ENCODE results near the gene NARS2.

Gene NARS2

DNA sequence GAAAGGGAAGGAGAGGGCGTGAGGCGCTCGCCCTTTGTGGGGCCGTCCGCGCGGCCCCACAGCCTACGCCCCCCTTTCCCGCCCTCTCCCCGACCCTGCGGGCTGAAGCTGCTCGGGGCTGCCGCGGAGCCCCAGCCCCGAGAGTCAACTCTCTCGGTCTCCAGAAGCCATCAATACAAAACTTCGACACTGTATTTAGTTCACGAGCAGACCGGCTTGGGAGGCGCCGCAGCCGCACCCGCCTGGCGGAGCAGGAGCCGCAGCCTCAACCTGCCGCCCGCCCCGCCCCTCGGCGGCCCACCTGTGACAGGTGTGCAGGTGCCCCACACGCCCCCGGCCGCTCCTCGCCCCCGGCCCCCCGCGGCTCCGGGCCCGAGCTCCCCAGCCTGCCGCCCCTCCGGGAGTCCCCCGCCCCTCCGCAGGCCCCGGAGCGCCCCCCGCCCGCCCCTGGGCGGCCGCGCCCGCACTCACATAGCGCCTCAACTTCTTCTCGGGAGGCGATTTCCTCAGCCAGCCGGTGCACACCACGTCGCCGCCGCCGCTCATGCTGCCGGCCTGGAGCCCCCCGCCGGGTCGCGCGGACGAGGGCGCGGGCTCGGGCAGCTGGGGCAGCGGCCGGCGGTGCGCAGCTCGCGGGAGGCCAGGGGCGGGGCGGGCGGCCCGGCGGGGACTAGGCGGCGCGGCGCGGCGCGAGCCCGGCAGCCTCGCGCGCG is 157.3 kb downstream of the NARS2 start, which contains the start of gene GAB2:
Gene GAB2, minus strand, starts transcription at position 646 of the 713 bp plus-strand sequence. Its CDS starts 100 bp downstream, at position 546.
- no peak for DNase-seq
- H3K4me3 ChIP-seq (ENCODE audit: control insufficient read depth in 1 of 7, extremely low read depth in 1 of 7, insufficient read depth in 4 of 7, low read depth in 2 of 7, low read length in 6 of 7) = peak within 1 kb of the TSS; percentile 77 to 92 (median 81)
- peak within 1 kb of the TSS; percentile 72 to 88 for H3K27ac ChIP-seq (ENCODE audit: insufficient read depth in 1 of 2, low read depth in 1 of 2, low read length in 2 of 2, poor library complexity in 1 of 2, severe bottlenecking in 2 of 2)
- ChIA-PET CTCF (interaction anchor here (1.0 to 7.3 kb wide), 9 partner anchors 12 to 157 kb away, joined by 3 to 130 read pairs (median 5); partner anchors contain the start of gene NARS2), POLR2A (interaction anchor here (0.5 to 5.2 kb wide), 6 partner anchors 12 to 268 kb away, joined by 3 to 54 read pairs (median 6); no protein-coding TSS in a partner anchor)
- H3K4me1 ChIP-seq (ENCODE audit: control extremely low read depth in 1 of 4, control insufficient read depth in 4 of 4, insufficient read depth in 4 of 4, low read length in 3 of 4) = peaks cover 20 to 59% (median 51%) of the 10 kb centered on the region in 4 experiments
- H3K27me3 ChIP-seq (replicated peaks in 2 of 5; ENCODE audit: control insufficient read depth in 4 of 5, insufficient read depth in 5 of 5, low read length in 4 of 5) = no peaks in the 10 kb centered on the region
- WGBS (ENCODE audit: insufficient coverage) = under 1% methylated on average over 57 of the region's 93 CpGs
- no peaks in the 10 kb centered on the region for H3K9me3 ChIP-seq (ENCODE audit: control extremely low read depth in 1 of 5, control insufficient read depth in 4 of 5, insufficient read depth in 2 of 5, low read depth in 1 of 5, low read length in 4 of 5)
- no peaks in the 10 kb centered on the region for H3K36me3 ChIP-seq (ENCODE audit: control insufficient read depth in 4 of 4, insufficient read depth in 4 of 4, low read length in 3 of 4)

DNA sequence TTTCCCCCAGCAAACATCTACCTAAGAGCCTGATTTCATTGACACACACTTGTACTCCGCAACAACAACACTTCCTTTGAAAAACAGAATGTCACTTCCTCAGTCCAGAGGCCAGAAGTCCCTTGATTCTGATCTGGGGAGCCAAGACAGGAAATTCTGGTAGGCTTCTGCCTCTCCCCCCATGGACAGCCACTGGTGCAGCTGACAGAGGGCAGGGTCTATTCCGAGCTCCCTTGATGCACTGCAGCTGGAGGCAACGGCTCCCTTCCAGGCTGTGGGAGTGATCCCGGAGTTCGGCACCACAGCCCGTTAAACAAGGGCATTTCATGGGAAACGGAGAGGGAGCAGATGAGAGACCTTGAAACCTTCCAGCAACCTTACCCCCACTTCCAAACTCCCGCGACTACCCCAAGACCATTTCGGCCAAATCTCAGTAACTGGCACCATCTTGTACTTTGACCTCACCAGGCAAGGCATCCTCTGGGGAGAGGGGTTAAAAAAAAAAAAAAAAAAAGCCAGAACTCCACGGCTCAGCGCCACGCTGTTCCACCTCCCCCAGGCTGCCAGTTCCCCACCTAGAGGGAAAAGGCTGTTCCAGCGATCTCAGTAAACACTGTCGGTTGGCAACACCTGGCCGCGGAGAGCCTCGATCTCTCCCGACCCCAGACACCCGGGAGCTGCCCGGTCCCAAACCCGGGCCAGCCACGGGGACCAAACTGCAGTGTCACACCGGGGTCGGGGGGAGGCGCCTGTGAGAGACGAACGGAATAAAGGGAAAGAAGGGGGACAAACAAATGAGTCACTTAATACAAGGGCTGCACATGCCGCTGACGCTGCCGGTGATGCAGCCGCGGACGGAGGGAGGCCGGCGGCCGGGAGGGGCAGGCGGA is 158.1 kb downstream of the NARS2 start:
- H3K9me3 ChIP-seq (ENCODE audit: control extremely low read depth in 1 of 5, control insufficient read depth in 4 of 5, insufficient read depth in 2 of 5, low read depth in 1 of 5, low read length in 4 of 5) = no peaks in the 10 kb centered on the region
- H3K27me3 ChIP-seq (replicated peaks in 2 of 5; ENCODE audit: control insufficient read depth in 4 of 5, insufficient read depth in 5 of 5, low read length in 4 of 5) = no peaks in the 10 kb centered on the region
- H3K36me3 ChIP-seq (ENCODE audit: control insufficient read depth in 4 of 4, insufficient read depth in 4 of 4, low read length in 3 of 4) = no peaks in the 10 kb centered on the region
- peak; percentile 92 to 95 (median 94) for DNase-seq
- CTCF ChIA-PET = interaction anchor here (0.6 to 7.3 kb wide), 22 partner anchors 9 to 196 kb away, joined by 3 to 130 read pairs (median 5); partner anchors contain the start of gene NARS2
- peak overlapping the region; percentile 63 to 91 (median 81) for H3K4me3 ChIP-seq (ENCODE audit: control insufficient read depth in 1 of 7, extremely low read depth in 1 of 7, insufficient read depth in 4 of 7, low read depth in 2 of 7, low read length in 6 of 7)
- WGBS (ENCODE audit: insufficient coverage) = under 1% methylated on average over 31 of the region's 38 CpGs
- POLR2A ChIA-PET = interaction anchor here (0.7 to 5.2 kb wide), 5 partner anchors 13 to 189 kb away, joined by 4 to 54 read pairs (median 7); no protein-coding TSS in a partner anchor
- peaks cover 20 to 57% (median 51%) of the 10 kb centered on the region in 4 experiments for H3K4me1 ChIP-seq (ENCODE audit: control extremely low read depth in 1 of 4, control insufficient read depth in 4 of 4, insufficient read depth in 4 of 4, low read length in 3 of 4)
- H3K27ac ChIP-seq (ENCODE audit: insufficient read depth in 1 of 2, low read depth in 1 of 2, low read length in 2 of 2, poor library complexity in 1 of 2, severe bottlenecking in 2 of 2) = peak overlapping the region; percentile 72 to 88

DNA sequence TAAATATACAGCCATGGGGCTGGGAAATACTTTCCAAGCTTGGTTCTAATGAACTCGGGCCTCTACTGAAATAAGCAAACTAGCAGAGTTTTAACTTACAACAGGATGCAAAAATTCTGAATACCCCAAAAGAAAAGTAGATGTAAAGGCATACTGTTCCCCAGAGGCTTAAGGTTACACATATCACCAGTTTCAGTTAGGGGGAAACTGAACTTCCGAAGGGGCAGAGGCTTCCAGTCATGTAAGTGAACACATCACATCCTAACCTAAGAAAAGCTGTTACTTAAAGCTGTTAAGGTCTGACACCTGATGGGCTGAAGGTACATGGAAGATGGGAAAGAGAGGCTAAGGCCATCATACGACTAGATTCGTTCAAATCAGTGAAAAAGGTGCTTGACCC is 159.3 kb downstream of the NARS2 start:
- Histone ChIP-seq H3K27me3 (replicated peaks in 2 of 5; ENCODE audit: control insufficient read depth in 4 of 5, insufficient read depth in 5 of 5, low read length in 4 of 5) (no peaks in the 10 kb centered on the region), H3K4me3 (ENCODE audit: control insufficient read depth in 1 of 7, extremely low read depth in 1 of 7, insufficient read depth in 4 of 7, low read depth in 2 of 7, low read length in 6 of 7) (peak overlapping the region in 2 of 7 experiments; percentile 0 to 91), H3K27ac (ENCODE audit: insufficient read depth in 1 of 2, low read depth in 1 of 2, low read length in 2 of 2, poor library complexity in 1 of 2, severe bottlenecking in 2 of 2) (peak overlapping the region in 1 of 2 experiments; percentile 88), H3K9me3 (ENCODE audit: control extremely low read depth in 1 of 5, control insufficient read depth in 4 of 5, insufficient read depth in 2 of 5, low read depth in 1 of 5, low read length in 4 of 5) (peaks cover 0 to 6% (median 3%) of the 10 kb centered on the region in 5 experiments), H3K4me1 (ENCODE audit: control extremely low read depth in 1 of 4, control insufficient read depth in 4 of 4, insufficient read depth in 4 of 4, low read length in 3 of 4) (peaks cover 20 to 48% (median 44%) of the 10 kb centered on the region in 4 experiments), H3K36me3 (ENCODE audit: control insufficient read depth in 4 of 4, insufficient read depth in 4 of 4, low read length in 3 of 4) (peaks cover 0 to 4% (median 2%) of the 10 kb centered on the region in 4 experiments)
- CTCF ChIA-PET = interaction anchor here (1.0 to 7.3 kb wide), 20 partner anchors 10 to 195 kb away, joined by 3 to 130 read pairs (median 5); no protein-coding TSS in a partner anchor
- no peak for DNase-seq
- 71% methylated on average over 4 of the region's 4 CpGs for WGBS (ENCODE audit: insufficient coverage)
- POLR2A ChIA-PET = interaction anchor here (1.8 to 5.2 kb wide), 2 partner anchors 14 to 145 kb away, joined by 7 to 54 read pairs; no protein-coding TSS in a partner anchor

DNA sequence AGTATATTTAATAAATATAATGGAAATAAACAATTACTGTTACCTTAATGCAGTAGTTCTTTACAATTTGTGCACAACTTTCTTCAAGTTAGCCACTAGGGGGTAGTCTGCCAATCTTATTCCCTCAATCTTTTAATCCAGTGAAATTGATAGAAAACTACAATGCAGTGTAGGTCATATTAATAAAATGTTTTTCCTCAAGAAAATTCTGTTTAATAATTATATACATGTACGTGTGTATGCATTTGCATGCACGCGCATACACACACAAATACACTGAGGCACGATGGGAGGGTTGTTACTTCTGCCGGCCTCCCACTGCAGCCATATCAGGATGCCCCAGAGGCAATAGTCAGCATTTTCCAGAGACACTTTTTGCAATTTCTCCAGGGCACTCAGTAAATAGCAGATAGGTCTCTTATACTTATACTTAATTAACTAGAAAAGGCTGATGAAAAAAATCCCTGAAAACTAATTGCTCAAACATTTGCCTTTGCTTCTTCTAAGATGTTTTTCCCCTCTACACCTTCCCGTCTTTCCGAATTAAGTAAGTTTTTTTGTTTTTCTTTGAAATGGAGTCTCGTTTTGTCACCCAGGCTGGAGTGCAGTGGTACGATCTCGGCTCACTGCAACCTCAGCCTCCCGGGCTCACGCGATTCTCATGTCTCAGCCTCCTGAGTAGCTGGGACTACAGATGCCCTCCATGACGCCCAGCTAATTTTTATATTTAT is 160.2 kb downstream of the NARS2 start:
- CTCF ChIA-PET = interaction anchor here (1.0 to 7.3 kb wide), 15 partner anchors 9 to 186 kb away, joined by 3 to 130 read pairs (median 5); no protein-coding TSS in a partner anchor
- POLR2A ChIA-PET = interaction anchor here (5.2 kb wide), 1 partner anchor 15 kb away, joined by 54 read pairs; no protein-coding TSS in a partner anchor
- 99% methylated on average over 7 of the region's 14 CpGs for WGBS (ENCODE audit: insufficient coverage)
- Histone ChIP-seq H3K4me3 (ENCODE audit: control insufficient read depth in 1 of 7, extremely low read depth in 1 of 7, insufficient read depth in 4 of 7, low read depth in 2 of 7, low read length in 6 of 7) (peak overlapping the region in 1 of 7 experiments; percentile 11), H3K36me3 (ENCODE audit: control insufficient read depth in 4 of 4, insufficient read depth in 4 of 4, low read length in 3 of 4) (peaks cover 0 to 7% (median 3%) of the 10 kb centered on the region in 4 experiments), H3K27me3 (replicated peaks in 2 of 5; ENCODE audit: control insufficient read depth in 4 of 5, insufficient read depth in 5 of 5, low read length in 4 of 5) (no peaks in the 10 kb centered on the region), H3K27ac (ENCODE audit: insufficient read depth in 1 of 2, low read depth in 1 of 2, low read length in 2 of 2, poor library complexity in 1 of 2, severe bottlenecking in 2 of 2) (peak overlapping the region in 1 of 2 experiments; percentile 88), H3K4me1 (ENCODE audit: control extremely low read depth in 1 of 4, control insufficient read depth in 4 of 4, insufficient read depth in 4 of 4, low read length in 3 of 4) (peaks cover 19 to 42% (median 37%) of the 10 kb centered on the region in 4 experiments), H3K9me3 (ENCODE audit: control extremely low read depth in 1 of 5, control insufficient read depth in 4 of 5, insufficient read depth in 2 of 5, low read depth in 1 of 5, low read length in 4 of 5) (peaks cover 3 to 14% (median 8%) of the 10 kb centered on the region in 5 experiments)
- peak in 2 of 3 donors; percentile 54 to 55 for DNase-seq

DNA sequence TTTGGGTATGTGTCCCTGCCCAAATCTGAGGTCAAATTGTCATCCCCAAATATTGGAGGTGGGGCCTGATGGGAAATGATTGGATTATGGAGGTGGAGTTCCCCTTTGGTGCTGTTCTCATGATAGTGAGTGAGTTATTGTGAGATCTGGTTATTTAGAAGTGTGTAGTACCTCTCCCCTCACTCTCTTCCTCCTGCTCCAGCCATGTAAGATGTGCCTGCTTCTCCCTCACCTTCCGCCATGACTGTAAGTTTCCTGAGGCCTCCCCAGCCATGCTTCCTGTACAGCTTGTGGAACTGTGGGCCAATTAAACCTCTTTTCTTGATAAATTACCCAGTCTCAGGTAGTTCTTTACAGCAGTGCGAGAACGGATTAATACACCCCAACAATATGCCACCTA is 166.0 kb downstream of the NARS2 start:
- H3K4me3 ChIP-seq (ENCODE audit: control insufficient read depth in 1 of 7, extremely low read depth in 1 of 7, insufficient read depth in 4 of 7, low read depth in 2 of 7, low read length in 6 of 7) = peak overlapping the region in 1 of 7 experiments; percentile 8
- H3K27ac ChIP-seq (ENCODE audit: insufficient read depth in 1 of 2, low read depth in 1 of 2, low read length in 2 of 2, poor library complexity in 1 of 2, severe bottlenecking in 2 of 2) = no peak overlapping the region
- CTCF ChIA-PET = interaction anchor here (1.0 kb wide), 1 partner anchor 155 kb away, joined by 4 read pairs; no protein-coding TSS in a partner anchor
- WGBS (ENCODE audit: insufficient coverage) = 92% methylated on average over 1 of the region's 3 CpGs
- DNase-seq = peak in 1 of 3 donors; percentile 25
- peaks cover 0 to 10% (median 6%) of the 10 kb centered on the region in 4 experiments for H3K4me1 ChIP-seq (ENCODE audit: control extremely low read depth in 1 of 4, control insufficient read depth in 4 of 4, insufficient read depth in 4 of 4, low read length in 3 of 4)
- peaks cover 4 to 14% (median 13%) of the 10 kb centered on the region in 4 experiments for H3K36me3 ChIP-seq (ENCODE audit: control insufficient read depth in 4 of 4, insufficient read depth in 4 of 4, low read length in 3 of 4)
- no peaks in the 10 kb centered on the region for H3K27me3 ChIP-seq (replicated peaks in 2 of 5; ENCODE audit: control insufficient read depth in 4 of 5, insufficient read depth in 5 of 5, low read length in 4 of 5)
- POLR2A ChIA-PET = no interaction called here
- peaks cover 3 to 24% (median 12%) of the 10 kb centered on the region in 5 experiments for H3K9me3 ChIP-seq (ENCODE audit: control extremely low read depth in 1 of 5, control insufficient read depth in 4 of 5, insufficient read depth in 2 of 5, low read depth in 1 of 5, low read length in 4 of 5)

All from common myeloid progenitor, CD34-positive (primary cell).